Measurements from ENCODE around the gene DMAC1.

The DMAC1 gene

GRCh38 chr9:7778851-7779600 lies 20.6 kb downstream of the DMAC1 start:
- TF ChIP-seq CTCF (IDR thresholded peaks at IDR 0.05; ENCODE audit: borderline replicate concordance, extremely low read depth, low read length, poor library complexity, severe bottlenecking), result no peak
- H3K9ac ChIP-seq (ENCODE audit: low read depth, low read length), result no peak overlapping the region
- H3K79me2 ChIP-seq (ENCODE audit: insufficient read depth, low read length), result no peaks in the 10 kb centered on the region

GRCh38 chr9:7777771-7778170 lies 21.8 kb downstream of the DMAC1 start:
- Histone ChIP-seq H3K79me2 (ENCODE audit: insufficient read depth, low read length) (no peaks in the 10 kb centered on the region), H3K9ac (ENCODE audit: low read depth, low read length) (no peak overlapping the region), H3K36me3 (ENCODE audit: insufficient read depth, low read length) (no peaks in the 10 kb centered on the region), H3K4me2 (ENCODE audit: insufficient read depth, low read length) (no peak overlapping the region), H4K20me1 (ENCODE audit: insufficient read depth, low read length) (no peaks in the 10 kb centered on the region), H3K9me3 (ENCODE audit: insufficient read depth, low read length, severe bottlenecking) (no peaks in the 10 kb centered on the region), H3K27ac (ENCODE audit: low read length) (no peak overlapping the region), H3K27me3 (ENCODE audit: insufficient read depth, low read length, poor library complexity) (no peaks in the 10 kb centered on the region), H2AFZ (ENCODE audit: low read depth, low read length) (no peak overlapping the region), H3K4me1 (ENCODE audit: insufficient read depth, low read length) (peaks cover 10% of the 10 kb centered on the region), H3K4me3 (ENCODE audit: low read depth in 1 of 2, low read length in 2 of 2) (no peak overlapping the region)
- no peak for ATAC-seq (ENCODE audit: insufficient read depth, low read depth)
- no peak for TF ChIP-seq CTCF (IDR thresholded peaks at IDR 0.05; ENCODE audit: borderline replicate concordance, extremely low read depth, low read length, poor library complexity, severe bottlenecking)
- no peak for TF ChIP-seq EZH2 (IDR thresholded peaks at IDR 0.05; ENCODE audit: borderline replicate concordance, low read depth, low read length, severe bottlenecking)
- no peak for DNase-seq

More at GRCh38 chr9:7778851-7779600, 20.6 kb downstream of the DMAC1 start:
- H3K27ac ChIP-seq (ENCODE audit: low read length), result no peak overlapping the region
- no peaks in the 10 kb centered on the region for H4K20me1 ChIP-seq (ENCODE audit: insufficient read depth, low read length)
- no peaks in the 10 kb centered on the region for H3K9me3 ChIP-seq (ENCODE audit: insufficient read depth, low read length, severe bottlenecking)
- H3K36me3 ChIP-seq (ENCODE audit: insufficient read depth, low read length), result no peaks in the 10 kb centered on the region
- H3K4me3 ChIP-seq (ENCODE audit: low read depth in 1 of 2, low read length in 2 of 2), result no peak overlapping the region
- peaks cover 12% of the 10 kb centered on the region for H3K4me1 ChIP-seq (ENCODE audit: insufficient read depth, low read length)
- H2AFZ ChIP-seq (ENCODE audit: low read depth, low read length), result no peak overlapping the region
- no peak for DNase-seq
- H3K4me2 ChIP-seq (ENCODE audit: insufficient read depth, low read length), result no peak overlapping the region
- no peaks in the 10 kb centered on the region for H3K27me3 ChIP-seq (ENCODE audit: insufficient read depth, low read length, poor library complexity)
- ATAC-seq (ENCODE audit: insufficient read depth, low read depth), result no peak

GRCh38 chr9:7770111-7770510 lies 29.5 kb downstream of the DMAC1 start:
- ATAC-seq (ENCODE audit: insufficient read depth, low read depth) (no peak), DNase-seq (no peak)
- no peak overlapping the region for H3K4me3 ChIP-seq (ENCODE audit: low read depth in 1 of 2, low read length in 2 of 2)

More at GRCh38 chr9:7770111-7770510, 29.5 kb downstream of the DMAC1 start:
- H3K9me3 ChIP-seq (ENCODE audit: insufficient read depth, low read length, severe bottlenecking), result peaks cover 5% of the 10 kb centered on the region
- no peak overlapping the region for H3K9ac ChIP-seq (ENCODE audit: low read depth, low read length)
- no peaks in the 10 kb centered on the region for H3K27me3 ChIP-seq (ENCODE audit: insufficient read depth, low read length, poor library complexity)
- H4K20me1 ChIP-seq (ENCODE audit: insufficient read depth, low read length), result no peaks in the 10 kb centered on the region
- H3K36me3 ChIP-seq (ENCODE audit: insufficient read depth, low read length), result no peaks in the 10 kb centered on the region
- H3K4me2 ChIP-seq (ENCODE audit: insufficient read depth, low read length), result no peak overlapping the region
- H3K4me1 ChIP-seq (ENCODE audit: insufficient read depth, low read length), result no peaks in the 10 kb centered on the region
- H2AFZ ChIP-seq (ENCODE audit: low read depth, low read length), result no peak overlapping the region
- no peak overlapping the region for H3K27ac ChIP-seq (ENCODE audit: low read length)
- TF ChIP-seq CTCF (IDR thresholded peaks at IDR 0.05; ENCODE audit: borderline replicate concordance, extremely low read depth, low read length, poor library complexity, severe bottlenecking), result no peak
- no peak for TF ChIP-seq EZH2 (IDR thresholded peaks at IDR 0.05; ENCODE audit: borderline replicate concordance, low read depth, low read length, severe bottlenecking)
- no peaks in the 10 kb centered on the region for H3K79me2 ChIP-seq (ENCODE audit: insufficient read depth, low read length)

Data from DND-41 (cell line).